NCI-H2196 treated with DMSO at 0.1 percent for 48 hours (cell line): ENCODE results near the gene HEPHL1.
A peak's percentile ranks its signal among the peaks of the same experiment; 100 is the strongest.

ENCODE experiments used
- DNase-seq: peaks from one replicate; lab custom pipeline; 2025; ENCODE audit not compliant: unreplicated experiment; lab: John Stamatoyannopoulos, UW

The HEPHL1 gene

GRCh38 chr11:94128291-94128745, 107.2 kb downstream of the HEPHL1 start:
- DNase-seq, result no peak

GRCh38 chr11:94128746-94129511, 107.8 kb downstream of the HEPHL1 start, which contains the start of gene PANX1:
TSS of gene PANX1 (plus strand) at chr11:94128841. CDS start at chr11:94129313, 472 bp downstream.
- peak; percentile 53 for DNase-seq

- DNase-seq, result no peak
Measured at GRCh38 chr11:94129512-94130297, 108.6 kb downstream of the HEPHL1 start.

- no peak for DNase-seq
Measured at GRCh38 chr11:94130298-94131046, 109.3 kb downstream of the HEPHL1 start.

- peak; percentile 8 for DNase-seq
Measured at GRCh38 chr11:94131047-94131717, 110.0 kb downstream of the HEPHL1 start.

GRCh38 chr11:94131718-94132115, 110.6 kb downstream of the HEPHL1 start:
- no peak for DNase-seq

GRCh38 chr11:94132152-94132558, 111.0 kb downstream of the HEPHL1 start:
- no peak for DNase-seq

GRCh38 chr11:94132823-94133408, 111.8 kb downstream of the HEPHL1 start:
- DNase-seq, result no peak

GRCh38 chr11:94133752-94134151, 112.6 kb downstream of the HEPHL1 start:
- DNase-seq, result no peak

GRCh38 chr11:94134651-94135512, 113.7 kb downstream of the HEPHL1 start:
- DNase-seq, result no peak

GRCh38 chr11:94139416-94139815, 118.3 kb downstream of the HEPHL1 start:
- no peak for DNase-seq

- DNase-seq, result no peak
Measured at GRCh38 chr11:94140154-94140655, 119.1 kb downstream of the HEPHL1 start.

GRCh38 chr11:94141511-94142307, 120.6 kb downstream of the HEPHL1 start:
- no peak for DNase-seq

GRCh38 chr11:94142308-94143281, 121.4 kb downstream of the HEPHL1 start:
- no peak for DNase-seq

- DNase-seq, result no peak
Measured at GRCh38 chr11:94144216-94144615, 123.1 kb downstream of the HEPHL1 start.

- DNase-seq, result no peak
Measured at GRCh38 chr11:94144664-94145063, 123.5 kb downstream of the HEPHL1 start.

GRCh38 chr11:94145431-94145830, 124.3 kb downstream of the HEPHL1 start:
- no peak for DNase-seq
